Breast epithelium (tissue), 4 donors: ENCODE results near the gene IL1RAPL2. TPM values are rescaled to one million over a fixed set of nuclear protein-coding genes. Genes with fewer than 3 reads are reported as not detected.

Source experiments
- DNase-seq, 2 donors: peaks; one replicate each; pipeline ENCODE4 v3.0.0-alpha.2; 2019; ENCODE audit warnings: low spot score in 2 of 2
- H3K27ac ChIP-seq, 2 donors: fragments of 200-600 bp; sonication (generic) in 1 of 2; one replicate each; pipeline ENCODE4 v1.5.1; 2016 to 2019; ENCODE audit warnings: mild to moderate bottlenecking in 1 of 2
- H3K27me3 ChIP-seq, 2 donors: fragments of 200-600 bp; sonication (generic) in 1 of 2; one replicate each; pipeline versions ENCODE4 v1.5.1 to v1.6.0; 2017 to 2019; ENCODE audit warnings: control low read depth in 1 of 2, mild to moderate bottlenecking in 1 of 2
- H3K36me3 ChIP-seq: fragments of 200-600 bp; one replicate; pipeline ENCODE4 v1.5.1; 2019
- H3K4me1 ChIP-seq, 2 donors: fragments of 200-600 bp; sonication (generic); one replicate each; pipeline ENCODE4 v1.5.1; 2016 to 2019; ENCODE audit warnings: control low read depth in 1 of 2
- H3K4me3 ChIP-seq, 3 donors: fragments of 200-600 bp; sonication (generic); 1 replicate in 2 of 3; 2 replicates in 1 of 3; pipeline ENCODE4 v1.5.1; 2016 to 2019; ENCODE audit warnings: mild to moderate bottlenecking in 3 of 3, moderate library complexity in 2 of 3
- H3K9me3 ChIP-seq, 2 donors: fragments of 200-600 bp; sonication (generic) in 1 of 2; one replicate each; pipeline ENCODE4 v1.5.1; 2016 to 2019; ENCODE audit warnings: control low read depth in 1 of 2
- POLR2A ChIP-seq: fragments of 450-650 bp; IDR thresholded peaks from one replicate; pipeline ENCODE4 v1.6.1; 2016; ENCODE audit warnings: antibody characterized with exemption, mild to moderate bottlenecking, moderate library complexity
- POLR2AphosphoS5 ChIP-seq, 3 donors: sonication (generic); formaldehyde crosslinking; IDR thresholded peaks; one replicate each; pipeline ENCODE4 v1.6.1; 2017; ENCODE audit warnings: antibody characterized with exemption in 3 of 3
- intact Hi-C: fragments of 100-400 bp; cut with DNase I; formaldehyde crosslinking; loops from one replicate; pipeline ENCODE4 v1.15.1; 2023; ENCODE audit warnings: low total_unique reads
- total RNA-seq, 3 donors: library from RNA; depleted of rRNA; stranded (reverse); fragments of >200 nt; gene quantifications; one replicate each; pipeline ENCODE4 v1.1.0, GENCODE V29; 2016
- TF ChIP-seq, protein P1 (sequence below), 3 donors: fragments of 450-650 bp; IDR thresholded peaks; one replicate each; pipeline ENCODE4 v1.5.1; 2016 to 2017; ENCODE audit warnings: antibody characterized with exemption in 3 of 3, mild to moderate bottlenecking in 3 of 3, moderate library complexity in 3 of 3

IL1RAPL2 gene
- total RNA-seq, 3 donors from 2014 or later: 0.44 to 0.66 TPM; not detected in 1

DNA sequence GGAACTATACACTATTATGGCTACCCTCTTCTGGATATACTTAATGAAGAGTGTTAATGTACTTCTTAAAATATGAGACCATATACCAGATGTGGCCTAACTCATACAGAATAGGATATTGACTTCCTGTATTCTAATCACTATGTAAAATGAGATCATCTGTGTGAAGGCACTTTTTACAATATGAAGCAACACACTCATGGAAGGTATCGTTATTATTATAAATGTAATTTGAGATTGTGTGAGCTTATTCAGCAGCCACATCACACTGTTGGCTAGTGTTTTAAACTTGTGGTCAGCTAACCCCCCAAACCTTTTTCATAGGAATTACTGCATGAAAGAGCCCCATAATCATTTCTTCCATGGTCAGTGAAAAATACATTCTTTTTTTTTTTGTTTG, 936.3 kb downstream of the IL1RAPL2 start:
- H3K27ac ChIP-seq: no peak overlapping the region
- no peak for TF ChIP-seq POLR2AphosphoS5 (IDR thresholded peaks at IDR 0.05)
- H3K4me1 ChIP-seq: no peaks in the 10 kb centered on the region
- peaks cover 0 to 4% of the 10 kb centered on the region in 2 donors for H3K27me3 ChIP-seq
- no peaks in the 10 kb centered on the region for H3K36me3 ChIP-seq
- intact Hi-C loops: no loop called here
- H3K9me3 ChIP-seq: no peaks in the 10 kb centered on the region
- no peak overlapping the region for H3K4me3 ChIP-seq
- DNase-seq: no peak

GRCh38 chrX:105515561-105515960, 949.6 kb downstream of the IL1RAPL2 start:
- Histone ChIP-seq H3K27ac (no peak overlapping the region), H3K4me3 (no peak overlapping the region), H3K36me3 (no peaks in the 10 kb centered on the region), H3K9me3 (no peaks in the 10 kb centered on the region), H3K4me1 (no peaks in the 10 kb centered on the region), H3K27me3 (peaks cover 0 to 28% of the 10 kb centered on the region in 2 donors)
- intact Hi-C loops: no loop called here
- no peak for TF ChIP-seq POLR2AphosphoS5 (IDR thresholded peaks at IDR 0.05)
- TF ChIP-seq, protein P1, sequence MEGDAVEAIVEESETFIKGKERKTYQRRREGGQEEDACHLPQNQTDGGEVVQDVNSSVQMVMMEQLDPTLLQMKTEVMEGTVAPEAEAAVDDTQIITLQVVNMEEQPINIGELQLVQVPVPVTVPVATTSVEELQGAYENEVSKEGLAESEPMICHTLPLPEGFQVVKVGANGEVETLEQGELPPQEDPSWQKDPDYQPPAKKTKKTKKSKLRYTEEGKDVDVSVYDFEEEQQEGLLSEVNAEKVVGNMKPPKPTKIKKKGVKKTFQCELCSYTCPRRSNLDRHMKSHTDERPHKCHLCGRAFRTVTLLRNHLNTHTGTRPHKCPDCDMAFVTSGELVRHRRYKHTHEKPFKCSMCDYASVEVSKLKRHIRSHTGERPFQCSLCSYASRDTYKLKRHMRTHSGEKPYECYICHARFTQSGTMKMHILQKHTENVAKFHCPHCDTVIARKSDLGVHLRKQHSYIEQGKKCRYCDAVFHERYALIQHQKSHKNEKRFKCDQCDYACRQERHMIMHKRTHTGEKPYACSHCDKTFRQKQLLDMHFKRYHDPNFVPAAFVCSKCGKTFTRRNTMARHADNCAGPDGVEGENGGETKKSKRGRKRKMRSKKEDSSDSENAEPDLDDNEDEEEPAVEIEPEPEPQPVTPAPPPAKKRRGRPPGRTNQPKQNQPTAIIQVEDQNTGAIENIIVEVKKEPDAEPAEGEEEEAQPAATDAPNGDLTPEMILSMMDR (IDR thresholded peaks at IDR 0.05): no peak
- TF ChIP-seq POLR2A: no peak
- no peak for DNase-seq

DNA sequence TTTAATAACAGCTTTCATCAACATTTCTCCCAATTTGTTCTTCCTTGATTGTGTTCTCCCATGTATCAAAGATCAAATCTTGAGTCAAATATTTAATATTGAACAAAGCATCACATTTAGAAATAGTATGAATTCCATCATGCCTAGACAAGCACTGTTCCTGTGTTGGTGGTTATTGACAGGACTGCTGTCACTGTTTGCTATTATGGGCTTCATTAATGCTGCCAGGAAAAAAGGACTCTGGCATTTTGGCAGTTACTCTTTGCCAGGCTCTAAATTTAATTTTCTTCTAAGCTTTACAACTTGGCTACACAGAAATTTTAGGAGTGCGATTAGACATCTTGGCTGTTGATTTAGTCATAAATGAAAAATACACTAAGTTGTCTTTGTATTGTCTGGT, 960.4 kb downstream of the IL1RAPL2 start:
- intact Hi-C loops: no loop called here
- DNase-seq: no peak
- peaks cover 0 to under 1% of the 10 kb centered on the region in 2 donors for H3K9me3 ChIP-seq
- H3K27ac ChIP-seq: no peak overlapping the region
- peaks cover 0 to 32% of the 10 kb centered on the region in 2 donors for H3K27me3 ChIP-seq
- no peaks in the 10 kb centered on the region for H3K36me3 ChIP-seq
- no peak overlapping the region for H3K4me3 ChIP-seq
- no peak for TF ChIP-seq POLR2AphosphoS5 (IDR thresholded peaks at IDR 0.05)
- TF ChIP-seq POLR2A: no peak
- TF ChIP-seq, protein P1 (IDR thresholded peaks at IDR 0.05): no peak
- H3K4me1 ChIP-seq: no peaks in the 10 kb centered on the region

GRCh38 chrX:105527759-105528158, 961.8 kb downstream of the IL1RAPL2 start:
- H3K4me1 ChIP-seq: no peaks in the 10 kb centered on the region
- H3K9me3 ChIP-seq: peaks cover 5 to 7% of the 10 kb centered on the region in 2 donors
- no peak overlapping the region for H3K4me3 ChIP-seq
- TF ChIP-seq, protein P1 (IDR thresholded peaks at IDR 0.05): no peak
- TF ChIP-seq POLR2A (no peak), POLR2AphosphoS5 (IDR thresholded peaks at IDR 0.05) (no peak)
- H3K36me3 ChIP-seq: no peaks in the 10 kb centered on the region
- H3K27ac ChIP-seq: no peak overlapping the region
- intact Hi-C loops: no loop called here
- DNase-seq: no peak
- H3K27me3 ChIP-seq: peaks cover 0 to 33% of the 10 kb centered on the region in 2 donors

DNA sequence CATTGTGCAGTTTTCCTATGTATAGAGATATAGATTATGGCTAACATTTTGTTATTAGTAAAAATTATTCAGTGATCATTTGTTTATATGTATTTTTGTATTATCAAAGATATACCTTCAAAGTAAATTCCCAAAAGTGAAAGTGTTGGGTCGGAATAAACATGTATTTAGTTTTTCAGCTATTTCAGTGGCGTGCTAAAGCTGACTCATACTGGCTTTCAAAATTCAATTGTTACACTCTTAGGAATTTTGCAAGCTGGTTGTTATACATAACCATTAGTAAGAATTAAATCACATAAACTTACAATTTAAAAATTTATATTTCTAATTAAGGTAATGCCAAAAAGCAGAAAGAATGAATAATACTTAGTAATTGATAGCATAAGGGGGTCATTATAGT, 968.0 kb downstream of the IL1RAPL2 start:
- Histone ChIP-seq H3K27ac (no peak overlapping the region), H3K36me3 (no peaks in the 10 kb centered on the region), H3K4me3 (no peak overlapping the region), H3K27me3 (peaks cover 0 to 33% of the 10 kb centered on the region in 2 donors), H3K4me1 (no peaks in the 10 kb centered on the region), H3K9me3 (peaks cover 5 to 7% of the 10 kb centered on the region in 2 donors)
- no peak for DNase-seq
- TF ChIP-seq POLR2AphosphoS5 (IDR thresholded peaks at IDR 0.05): no peak
- TF ChIP-seq POLR2A: no peak
- TF ChIP-seq, protein P1 (IDR thresholded peaks at IDR 0.05): no peak
- intact Hi-C loops: no loop called here

DNA sequence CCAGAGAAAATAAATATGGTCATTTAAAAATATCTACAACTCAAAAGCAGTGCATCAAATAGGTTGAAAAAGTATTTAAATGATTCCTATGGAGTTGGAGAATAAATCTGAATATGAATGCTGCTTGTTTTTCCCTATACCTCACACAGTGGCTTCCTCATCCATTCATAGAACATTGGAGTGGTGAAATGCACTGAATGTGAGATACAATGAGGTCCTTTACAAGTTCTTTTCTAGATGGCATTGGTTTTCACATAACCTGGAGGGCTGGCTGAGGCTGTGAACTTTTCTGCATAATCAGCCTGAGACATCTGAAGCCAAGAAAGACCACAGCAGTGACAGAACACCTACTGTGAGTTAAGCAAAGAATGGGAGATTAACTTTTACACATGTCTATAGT, 977.3 kb downstream of the IL1RAPL2 start:
- intact Hi-C loops: no loop called here
- Histone ChIP-seq H3K27ac (no peak overlapping the region), H3K4me1 (no peaks in the 10 kb centered on the region)

More for the DNA sequence above, 977.3 kb downstream of the IL1RAPL2 start:
- Histone ChIP-seq H3K27me3 (peaks cover 0 to 10% of the 10 kb centered on the region in 2 donors), H3K4me3 (no peak overlapping the region), H3K9me3 (no peaks in the 10 kb centered on the region), H3K36me3 (no peaks in the 10 kb centered on the region)
- TF ChIP-seq POLR2A (no peak), POLR2AphosphoS5 (IDR thresholded peaks at IDR 0.05) (no peak)
- TF ChIP-seq, protein P1 (IDR thresholded peaks at IDR 0.05): no peak
- no peak for DNase-seq
